ENCODE results near the gene TXLNG. TPM values are rescaled to one million over a fixed set of nuclear protein-coding genes. Genes with fewer than 3 reads are reported as not detected.
"Not testable (repeated sequence)": the region's sequence is repeated elsewhere in the genome, so short reads cannot be mapped to it uniquely, and the experiment has no call there.

The TXLNG gene
- 14.1 and 15.7 TPM in 2 replicates for total RNA-seq (2014; rRNA removed; shearing (Covaris generic))
- polyA plus RNA-seq (2015; cell fraction: cytosol; rRNA removed), result 14.0 and 17.6 TPM in 2 replicates
- 27.9 and 28.7 TPM in 2 replicates for polyA plus RNA-seq (2015; cell fraction: nucleus; rRNA removed)

- peak; percentile 98 for DNase-seq (ENCODE audit: low read depth)
Observed at GRCh38 chrX:16786139-16786790, at the start of gene TXLNG. Gene TXLNG (plus strand): TSS chrX:16786466. CDS start chrX:16786488, 22 bp downstream.

GRCh38 chrX:16737024-16737423, 49.2 kb upstream of the TXLNG start:
- DNase-seq (ENCODE audit: low read depth), result no peak

- no peak for DNase-seq (ENCODE audit: low read depth)
Observed at GRCh38 chrX:16739574-16739973, 46.7 kb upstream of the TXLNG start.

GRCh38 chrX:16743604-16744325, 42.5 kb upstream of the TXLNG start:
- DNase-seq (ENCODE audit: low read depth), result peak; percentile 92

- no peak for DNase-seq (ENCODE audit: low read depth)
Observed at GRCh38 chrX:16745102-16745501, 41.2 kb upstream of the TXLNG start.

- no peak for DNase-seq (ENCODE audit: low read depth)
Observed at GRCh38 chrX:16745659-16746058, 40.6 kb upstream of the TXLNG start.

- no peak for DNase-seq (ENCODE audit: low read depth)
Observed at GRCh38 chrX:16748425-16748824, 37.8 kb upstream of the TXLNG start.

GRCh38 chrX:16750136-16750535, 36.1 kb upstream of the TXLNG start:
- DNase-seq (ENCODE audit: low read depth), result no peak

- no peak for DNase-seq (ENCODE audit: low read depth)
Observed at GRCh38 chrX:16754019-16754418, 32.2 kb upstream of the TXLNG start.

GRCh38 chrX:16756724-16757123, 29.5 kb upstream of the TXLNG start:
- no peak for DNase-seq (ENCODE audit: low read depth)

- not testable (repeated sequence) for DNase-seq (ENCODE audit: low read depth)
Observed at GRCh38 chrX:16761500-16761899, 24.8 kb upstream of the TXLNG start.

GRCh38 chrX:16762579-16762978, 23.7 kb upstream of the TXLNG start:
- DNase-seq (ENCODE audit: low read depth), result no peak

- DNase-seq (ENCODE audit: low read depth), result no peak
Observed at GRCh38 chrX:16765594-16765993, 20.7 kb upstream of the TXLNG start.

GRCh38 chrX:16770970-16771482, 15.2 kb upstream of the TXLNG start:
- no peak for DNase-seq (ENCODE audit: low read depth)

- DNase-seq (ENCODE audit: low read depth), result peak; percentile 91
Observed at GRCh38 chrX:16771483-16772398, 14.5 kb upstream of the TXLNG start.

- DNase-seq (ENCODE audit: low read depth), result peak; percentile 4
Observed at GRCh38 chrX:16772460-16772859, 13.8 kb upstream of the TXLNG start.

- DNase-seq (ENCODE audit: low read depth), result no peak
Observed at GRCh38 chrX:16774746-16775145, 11.5 kb upstream of the TXLNG start.

- peak; percentile 2 for DNase-seq (ENCODE audit: low read depth)
Observed at GRCh38 chrX:16778545-16778944, 7.7 kb upstream of the TXLNG start.

GRCh38 chrX:16778993-16779392, 7.3 kb upstream of the TXLNG start:
- no peak for DNase-seq (ENCODE audit: low read depth)

- not testable (repeated sequence) for DNase-seq (ENCODE audit: low read depth)
Observed at GRCh38 chrX:16779815-16780214, 6.5 kb upstream of the TXLNG start.

- DNase-seq (ENCODE audit: low read depth), result no peak
Observed at GRCh38 chrX:16783452-16783851, 2.8 kb upstream of the TXLNG start.

All from HT1080 (cell line).